Neural crest cell (in vitro differentiated cells): ENCODE results near the gene FLRT2. TPM values are rescaled to one million over a fixed set of nuclear protein-coding genes. Genes with fewer than 3 reads are reported as not detected.

Experiments used
- DNase-seq: peaks from one replicate; pipeline ENCODE4 v3.0.0; 2021; ENCODE audit warnings: low read depth, mixed read lengths, low spot score
- H3K27ac Mint-ChIP-seq: one replicate; pipeline ENCODE4 v1.8.0; 2021; ENCODE audit warnings: mild to moderate bottlenecking, mixed read lengths; ENCODE audit not compliant: unreplicated experiment
- H3K27me3 Mint-ChIP-seq: 2 replicates; pipeline ENCODE4 v1.8.0; 2021; ENCODE audit warnings: low read depth, mild to moderate bottlenecking, mixed read lengths
- H3K36me3 Mint-ChIP-seq: 2 replicates; pipeline ENCODE4 v1.8.0; 2021; ENCODE audit warnings: low read depth, mild to moderate bottlenecking, mixed read lengths
- H3K4me1 Mint-ChIP-seq: 2 replicates; pipeline ENCODE4 v1.8.0; 2021; ENCODE audit warnings: mixed read lengths
- H3K4me3 Mint-ChIP-seq: one replicate; pipeline ENCODE4 v1.8.0; 2021; ENCODE audit warnings: mild to moderate bottlenecking, mixed read lengths
- H3K9me3 Mint-ChIP-seq: 2 replicates; pipeline ENCODE4 v1.8.0; 2021; ENCODE audit warnings: mixed read lengths
- total RNA-seq: library from RNA; stranded (reverse); gene quantifications from 2 replicates; pipeline ENCODE4 v1.2.1, GENCODE V29; 2021
- TF ChIP-seq, protein P1 (sequence below): fragments of 200-600 bp; sonication (generic); conservative IDR thresholded peaks from 2 replicates; pipeline ENCODE4 v1.5.0; 2021; ENCODE audit warnings: antibody characterized with exemption, mild to moderate bottlenecking

FLRT2 gene
- total RNA-seq, 1 donor from 2014 or later: 13.5 TPM

DNA sequence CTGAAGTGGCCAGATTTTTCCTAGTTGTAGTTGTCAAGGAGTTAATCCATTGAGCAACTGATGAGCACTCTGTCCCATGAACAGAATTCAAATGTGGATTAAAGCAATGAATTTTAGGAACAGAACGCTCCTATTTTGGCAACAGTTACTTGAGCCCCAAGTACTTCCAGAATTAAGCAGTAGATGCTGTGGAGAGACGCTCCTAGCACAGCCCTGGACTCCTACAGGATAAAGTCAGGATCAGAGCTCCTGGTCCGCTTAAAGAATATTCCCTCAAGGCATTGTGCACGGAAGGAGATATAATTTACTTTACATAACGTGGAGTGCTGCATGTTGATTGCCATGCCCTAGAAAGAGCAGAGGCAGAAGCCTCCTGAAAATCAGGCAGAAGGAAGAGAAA is 53.4 kb downstream of the FLRT2 start:
- Mint-ChIP-seq H3K9me3 (no peaks in the 10 kb centered on the region), H3K4me1 (peaks cover 9% of the 10 kb centered on the region), H3K27me3 (no peaks in the 10 kb centered on the region), H3K4me3 (no peak overlapping the region), H3K36me3 (peaks cover 4% of the 10 kb centered on the region), H3K27ac (no peak overlapping the region)
- TF ChIP-seq, protein P1, sequence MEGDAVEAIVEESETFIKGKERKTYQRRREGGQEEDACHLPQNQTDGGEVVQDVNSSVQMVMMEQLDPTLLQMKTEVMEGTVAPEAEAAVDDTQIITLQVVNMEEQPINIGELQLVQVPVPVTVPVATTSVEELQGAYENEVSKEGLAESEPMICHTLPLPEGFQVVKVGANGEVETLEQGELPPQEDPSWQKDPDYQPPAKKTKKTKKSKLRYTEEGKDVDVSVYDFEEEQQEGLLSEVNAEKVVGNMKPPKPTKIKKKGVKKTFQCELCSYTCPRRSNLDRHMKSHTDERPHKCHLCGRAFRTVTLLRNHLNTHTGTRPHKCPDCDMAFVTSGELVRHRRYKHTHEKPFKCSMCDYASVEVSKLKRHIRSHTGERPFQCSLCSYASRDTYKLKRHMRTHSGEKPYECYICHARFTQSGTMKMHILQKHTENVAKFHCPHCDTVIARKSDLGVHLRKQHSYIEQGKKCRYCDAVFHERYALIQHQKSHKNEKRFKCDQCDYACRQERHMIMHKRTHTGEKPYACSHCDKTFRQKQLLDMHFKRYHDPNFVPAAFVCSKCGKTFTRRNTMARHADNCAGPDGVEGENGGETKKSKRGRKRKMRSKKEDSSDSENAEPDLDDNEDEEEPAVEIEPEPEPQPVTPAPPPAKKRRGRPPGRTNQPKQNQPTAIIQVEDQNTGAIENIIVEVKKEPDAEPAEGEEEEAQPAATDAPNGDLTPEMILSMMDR: no peak
- no peak for DNase-seq

DNA sequence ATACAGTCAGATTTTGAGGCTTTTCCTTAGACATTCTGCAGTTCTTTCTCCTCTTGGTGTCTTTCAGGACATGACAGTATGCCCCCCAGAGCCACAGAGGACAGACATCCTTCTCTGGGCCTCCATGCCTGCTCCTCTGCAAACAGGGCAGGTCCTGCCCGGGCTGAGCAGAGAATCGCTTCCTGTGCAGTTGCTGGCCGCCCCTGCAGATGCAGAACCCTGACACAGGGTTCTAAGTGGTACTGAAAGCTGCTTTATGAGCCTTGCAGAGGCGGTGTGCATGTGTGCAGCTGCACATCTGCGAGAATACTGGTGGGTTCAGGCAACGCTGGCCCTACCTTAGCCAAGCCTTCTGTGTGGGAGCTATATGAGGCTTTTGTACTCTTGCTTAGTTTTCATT is 54.5 kb downstream of the FLRT2 start:
- H3K9me3 Mint-ChIP-seq: peaks cover 6% of the 10 kb centered on the region
- no peaks in the 10 kb centered on the region for H3K27me3 Mint-ChIP-seq
- TF ChIP-seq, protein P1: no peak
- H3K36me3 Mint-ChIP-seq: peaks cover 15% of the 10 kb centered on the region
- H3K4me1 Mint-ChIP-seq: peaks cover 6% of the 10 kb centered on the region
- H3K4me3 Mint-ChIP-seq: no peak overlapping the region
- H3K27ac Mint-ChIP-seq: no peak overlapping the region
- no peak for DNase-seq

DNA sequence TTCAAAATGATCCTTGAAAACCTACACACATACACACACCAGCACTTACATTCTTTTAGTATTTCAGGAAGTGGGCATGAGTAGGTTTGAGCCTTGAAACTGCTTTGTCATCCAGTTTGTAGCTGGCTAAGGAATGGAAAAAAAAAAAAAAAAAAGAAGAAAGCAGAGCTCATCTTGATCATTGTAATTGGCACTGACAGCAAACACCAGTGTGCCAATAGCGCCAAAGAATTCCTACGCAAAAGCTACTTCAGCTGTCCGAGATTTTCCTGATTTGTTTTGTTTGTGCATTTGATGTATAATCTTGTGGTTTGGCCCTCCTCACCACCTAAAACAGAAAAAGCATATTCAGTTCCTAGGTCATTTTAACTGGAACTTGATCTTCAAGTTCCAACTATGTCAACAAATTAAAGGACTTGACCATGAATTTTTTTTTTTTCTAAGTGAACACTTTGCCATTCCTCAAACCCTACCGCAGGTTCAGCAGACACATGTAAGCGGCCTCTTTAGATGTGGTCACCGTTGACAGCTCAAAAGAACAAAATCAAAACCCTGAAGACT is 57.3 kb downstream of the FLRT2 start:
- TF ChIP-seq, protein P1: no peak
- no peak overlapping the region for H3K27ac Mint-ChIP-seq
- H3K4me1 Mint-ChIP-seq: no peaks in the 10 kb centered on the region

DNA sequence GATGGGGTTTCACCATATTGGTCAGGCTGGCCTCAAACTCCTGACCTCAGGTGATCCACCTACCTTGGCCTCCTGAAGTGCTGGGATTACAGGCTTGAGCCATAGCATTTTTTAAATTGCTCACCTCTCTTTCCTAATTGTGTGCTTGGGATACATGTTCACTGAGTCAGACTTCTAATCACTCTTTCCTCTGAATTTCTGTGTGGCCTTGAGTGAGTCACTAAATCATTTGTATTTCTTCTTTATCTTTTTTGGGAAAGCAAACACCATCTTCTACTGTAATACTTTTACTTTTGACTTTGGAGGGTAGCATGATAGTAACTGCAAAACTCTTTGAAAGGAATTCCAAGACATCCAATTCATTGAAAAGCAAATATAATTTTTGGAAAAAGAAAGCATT is 60.8 kb downstream of the FLRT2 start:
- Mint-ChIP-seq H3K27ac (no peak overlapping the region), H3K4me3 (no peak overlapping the region)
- TF ChIP-seq, protein P1: no peak

More for the DNA sequence above, 57.3 kb downstream of the FLRT2 start:
- Mint-ChIP-seq H3K36me3 (peaks cover 25% of the 10 kb centered on the region), H3K9me3 (peaks cover 11% of the 10 kb centered on the region), H3K27me3 (no peaks in the 10 kb centered on the region), H3K4me3 (no peak overlapping the region)
- DNase-seq: no peak

DNA sequence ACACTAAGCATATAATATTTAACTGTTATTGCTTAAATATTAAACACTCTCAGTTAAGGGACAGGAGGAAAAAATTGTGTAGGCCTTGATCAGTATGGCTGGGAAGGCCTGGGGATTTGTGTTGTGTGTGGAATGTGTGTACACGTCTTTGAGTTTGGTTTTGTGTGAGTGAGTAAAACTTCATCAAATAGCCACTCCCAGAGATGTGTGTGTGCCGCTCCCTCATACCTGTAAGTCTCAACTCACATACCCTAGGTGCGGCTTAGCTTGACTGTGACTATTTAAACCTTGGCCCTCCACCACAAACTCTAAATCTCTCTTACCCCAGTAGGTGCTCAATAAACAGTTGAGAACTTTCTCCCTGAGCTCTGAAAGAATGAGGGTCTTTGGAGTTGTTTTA is 64.3 kb downstream of the FLRT2 start:
- DNase-seq: no peak
- H3K4me1 Mint-ChIP-seq: no peaks in the 10 kb centered on the region
- H3K9me3 Mint-ChIP-seq: peaks cover 7% of the 10 kb centered on the region
- peaks cover 15% of the 10 kb centered on the region for H3K36me3 Mint-ChIP-seq
- TF ChIP-seq, protein P1: no peak
- H3K4me3 Mint-ChIP-seq: no peak overlapping the region
- H3K27ac Mint-ChIP-seq: no peak overlapping the region
- no peaks in the 10 kb centered on the region for H3K27me3 Mint-ChIP-seq

More for the DNA sequence above, 60.8 kb downstream of the FLRT2 start:
- Mint-ChIP-seq H3K27me3 (no peaks in the 10 kb centered on the region), H3K36me3 (peaks cover 25% of the 10 kb centered on the region), H3K9me3 (peaks cover 11% of the 10 kb centered on the region), H3K4me1 (no peaks in the 10 kb centered on the region)
- DNase-seq: no peak

DNA sequence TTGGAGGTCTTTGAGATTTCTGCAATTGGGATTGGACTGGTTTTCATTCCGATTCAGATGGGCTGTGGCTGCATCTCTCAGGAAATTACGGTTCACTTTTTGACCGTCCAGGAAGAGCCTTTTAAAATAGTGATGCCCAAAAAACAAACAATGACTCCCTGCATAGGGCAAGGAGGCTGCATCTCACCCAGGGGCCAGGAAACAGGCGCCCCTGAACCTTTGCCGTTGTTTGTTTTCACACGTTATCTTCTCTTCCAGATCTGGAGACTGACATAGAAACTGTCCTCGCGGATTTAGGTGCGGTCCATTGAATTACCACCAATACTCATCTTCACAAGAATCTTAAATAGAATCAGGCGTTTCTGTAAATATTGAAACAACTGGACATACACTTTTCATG is 66.0 kb downstream of the FLRT2 start:
- Mint-ChIP-seq H3K4me1 (peaks cover 3% of the 10 kb centered on the region), H3K36me3 (peaks cover 2% of the 10 kb centered on the region), H3K27ac (no peak overlapping the region), H3K27me3 (no peaks in the 10 kb centered on the region), H3K9me3 (no peaks in the 10 kb centered on the region), H3K4me3 (no peak overlapping the region)
- DNase-seq: no peak
- TF ChIP-seq, protein P1: no peak
